VCaP (cell line): ENCODE measurements around the gene TSC22D1.
A peak's percentile ranks its signal among the peaks of the same experiment; 100 is the strongest.

Source experiments
- H3K27ac ChIP-seq: fragments of 450-650 bp; 2 replicates; pipeline ENCODE4 v1.5.1; 2017
- TF ChIP-seq, protein P1 (sequence below): fragments of 450-650 bp; conservative IDR thresholded peaks from 2 replicates; pipeline ENCODE4 v1.5.1; 2017; ENCODE audit warnings: mild to moderate bottlenecking, moderate library complexity

TSC22D1 gene

DNA sequence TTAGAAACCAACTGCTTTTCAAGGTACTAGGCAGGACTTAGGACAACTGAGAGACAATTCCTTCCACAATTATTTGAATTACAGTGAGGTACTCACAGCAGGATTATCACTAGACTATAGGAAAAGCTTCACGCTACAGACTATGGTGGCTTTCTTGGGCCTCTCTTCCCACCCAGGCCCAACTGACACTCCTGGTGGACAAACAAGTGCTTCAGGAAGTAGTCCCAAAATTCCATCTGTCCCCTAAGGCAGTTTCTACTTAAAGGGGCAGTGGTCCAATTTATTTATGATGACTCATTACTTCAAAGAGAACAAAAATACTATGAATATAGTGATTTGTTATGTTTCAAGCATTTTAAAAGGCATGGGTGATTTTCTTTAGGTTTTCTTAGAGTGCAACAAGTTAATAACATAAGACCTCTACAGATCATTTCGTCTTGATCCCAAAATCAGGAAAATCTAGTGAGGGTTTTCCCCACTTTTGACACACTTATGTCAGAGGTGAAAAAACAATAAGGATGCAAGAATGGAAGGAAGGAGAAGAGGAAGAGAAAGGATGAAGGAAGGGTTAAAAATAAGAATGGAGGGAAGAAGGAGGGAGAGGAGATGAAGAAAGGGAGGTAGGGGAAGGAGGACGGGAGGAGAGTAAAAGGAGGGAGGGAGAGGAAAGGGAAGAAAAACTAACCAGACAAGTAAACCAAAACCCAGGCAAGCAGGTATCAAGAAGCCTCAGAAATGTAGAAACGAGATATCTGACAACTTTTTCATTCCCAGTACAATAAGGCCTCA is 101.8 kb downstream of the TSC22D1 start:
- TF ChIP-seq, protein P1, sequence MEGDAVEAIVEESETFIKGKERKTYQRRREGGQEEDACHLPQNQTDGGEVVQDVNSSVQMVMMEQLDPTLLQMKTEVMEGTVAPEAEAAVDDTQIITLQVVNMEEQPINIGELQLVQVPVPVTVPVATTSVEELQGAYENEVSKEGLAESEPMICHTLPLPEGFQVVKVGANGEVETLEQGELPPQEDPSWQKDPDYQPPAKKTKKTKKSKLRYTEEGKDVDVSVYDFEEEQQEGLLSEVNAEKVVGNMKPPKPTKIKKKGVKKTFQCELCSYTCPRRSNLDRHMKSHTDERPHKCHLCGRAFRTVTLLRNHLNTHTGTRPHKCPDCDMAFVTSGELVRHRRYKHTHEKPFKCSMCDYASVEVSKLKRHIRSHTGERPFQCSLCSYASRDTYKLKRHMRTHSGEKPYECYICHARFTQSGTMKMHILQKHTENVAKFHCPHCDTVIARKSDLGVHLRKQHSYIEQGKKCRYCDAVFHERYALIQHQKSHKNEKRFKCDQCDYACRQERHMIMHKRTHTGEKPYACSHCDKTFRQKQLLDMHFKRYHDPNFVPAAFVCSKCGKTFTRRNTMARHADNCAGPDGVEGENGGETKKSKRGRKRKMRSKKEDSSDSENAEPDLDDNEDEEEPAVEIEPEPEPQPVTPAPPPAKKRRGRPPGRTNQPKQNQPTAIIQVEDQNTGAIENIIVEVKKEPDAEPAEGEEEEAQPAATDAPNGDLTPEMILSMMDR = no peak
- 0 out of 2 replicates have a peak overlapping the region, but pooled peaks have one; percentile 2 for H3K27ac ChIP-seq

DNA sequence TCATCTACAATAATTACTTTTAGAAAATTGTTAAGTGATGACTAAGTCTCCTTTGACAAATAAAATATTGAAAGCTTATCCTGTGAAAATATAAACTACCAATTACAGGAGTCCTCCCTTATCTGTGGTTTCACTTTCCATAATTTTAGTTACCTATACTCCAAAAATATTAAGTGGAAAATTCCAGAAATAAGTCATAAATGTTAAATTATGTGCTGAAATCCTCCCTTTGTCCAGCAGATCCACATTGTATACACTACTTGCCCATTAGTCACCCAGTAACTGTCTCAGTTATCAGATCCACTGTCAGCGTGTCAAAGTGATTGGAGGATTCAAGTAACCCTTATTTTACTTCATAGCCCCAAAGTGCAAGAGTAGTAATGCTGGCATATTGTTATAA is 104.4 kb downstream of the TSC22D1 start:
- no peak overlapping the region for H3K27ac ChIP-seq
- TF ChIP-seq, protein P1 = no peak

DNA sequence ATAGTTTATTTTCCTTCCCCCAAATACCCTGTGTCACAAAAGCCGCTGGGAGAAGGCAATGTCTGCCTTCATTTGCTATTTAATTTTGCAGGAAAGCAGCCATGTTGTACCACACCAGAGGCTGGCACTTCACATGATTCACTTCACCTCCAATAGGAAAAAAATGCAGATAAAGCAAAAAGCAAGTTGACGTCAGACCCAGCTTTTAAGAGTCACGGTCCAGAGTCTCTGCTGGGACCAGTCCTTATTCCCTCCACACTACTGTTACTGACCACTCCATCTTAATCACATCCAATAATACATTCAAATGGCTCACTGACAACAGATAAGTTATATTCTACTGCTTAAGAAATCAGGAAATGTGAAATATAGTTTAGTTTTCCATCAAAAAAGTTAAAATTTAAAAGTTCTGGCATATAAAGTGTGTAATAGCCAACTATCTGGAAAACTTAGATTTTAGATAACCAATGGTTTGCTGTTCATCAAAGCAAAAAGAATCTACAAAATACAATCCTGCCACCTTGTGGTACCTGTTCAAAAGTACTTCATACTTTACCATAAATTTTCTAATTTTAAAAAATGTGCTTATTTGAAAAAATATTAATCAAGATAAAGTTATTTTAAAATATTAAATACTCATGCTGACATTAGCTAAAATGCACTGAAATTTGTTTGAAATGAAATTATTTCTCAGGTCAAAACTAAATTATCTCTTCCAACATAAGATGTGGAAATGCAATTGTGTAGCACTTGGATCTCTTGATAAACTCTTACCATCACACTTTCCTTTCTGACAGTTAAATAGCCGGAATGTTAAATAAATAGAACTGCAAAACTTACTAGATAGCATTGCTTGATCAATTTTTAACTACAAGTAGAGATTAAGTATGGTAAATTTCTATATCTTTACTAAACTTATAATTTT is 105.2 kb downstream of the TSC22D1 start:
- peak overlapping the region; percentile 8; the same call in 1 of the 2 replicates for H3K27ac ChIP-seq
- TF ChIP-seq, protein P1 = peak; percentile 75

DNA sequence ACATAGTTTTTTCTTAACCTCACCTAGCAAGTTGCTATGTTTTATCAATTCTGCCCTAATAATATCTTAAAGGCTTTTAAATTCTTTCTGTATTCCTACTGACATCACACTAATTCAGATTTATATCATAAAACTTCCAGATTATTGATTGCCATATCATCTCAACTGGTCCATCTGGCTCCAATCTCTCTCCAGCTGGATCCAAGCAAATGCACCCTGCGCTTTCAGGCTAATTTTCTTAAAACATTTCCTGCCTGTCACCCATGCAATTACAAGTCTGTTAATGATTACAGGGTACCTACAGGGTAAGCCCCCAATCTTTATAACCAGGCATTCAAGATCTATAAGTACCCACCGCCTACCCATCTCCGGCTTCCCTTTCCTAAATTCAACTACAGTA is 107.3 kb downstream of the TSC22D1 start:
- TF ChIP-seq, protein P1 = no peak
- no peak overlapping the region for H3K27ac ChIP-seq

DNA sequence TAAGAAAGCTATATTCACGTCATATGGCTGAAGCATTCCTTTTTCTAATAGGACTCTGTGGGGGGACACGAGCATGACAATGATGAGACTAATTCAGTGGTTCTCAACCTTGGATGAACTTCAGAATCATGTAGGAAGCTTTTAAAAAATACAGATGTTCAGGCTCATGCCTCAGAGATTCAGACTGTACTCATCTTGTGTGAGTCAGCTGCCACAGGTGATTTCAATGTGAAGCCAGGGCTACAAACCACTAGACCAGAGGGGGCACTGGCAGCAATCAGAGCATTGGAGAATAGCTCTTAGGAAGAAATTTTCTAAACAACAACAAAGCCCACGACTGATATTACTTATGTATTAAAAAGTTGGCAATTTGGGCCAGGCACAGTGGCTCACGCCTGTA is 110.8 kb downstream of the TSC22D1 start:
- H3K27ac ChIP-seq = no peak overlapping the region
- TF ChIP-seq, protein P1 = no peak

DNA sequence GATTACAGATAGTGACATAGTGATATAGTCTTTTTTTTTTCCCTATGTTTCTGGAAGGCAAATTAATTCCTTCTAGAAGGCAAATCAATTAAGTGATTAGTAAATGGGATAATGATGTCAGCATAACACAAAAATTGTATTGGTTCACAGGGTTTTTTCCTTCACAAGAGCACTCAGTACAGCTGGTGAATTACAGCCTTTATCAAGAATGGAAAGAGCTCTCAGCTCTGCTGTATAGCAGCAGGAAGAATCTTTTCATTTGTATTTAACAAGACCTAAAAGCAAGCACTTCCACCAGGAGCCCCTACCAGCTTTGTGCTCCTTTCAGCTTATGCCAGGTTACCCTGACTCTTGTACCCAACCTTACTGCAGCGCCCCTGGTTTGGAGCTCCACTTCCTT is 111.7 kb downstream of the TSC22D1 start:
- H3K27ac ChIP-seq = no peak overlapping the region

More for the DNA sequence above, 111.7 kb downstream of the TSC22D1 start:
- TF ChIP-seq, protein P1 = no peak
